Activated CD4-positive, alpha-beta T cell treated with anti-CD3 and anti-CD28 coated beads for 36 hours (primary cell): ENCODE results near the gene SNAPIN. TPM values are rescaled to one million over a fixed set of nuclear protein-coding genes. Genes with fewer than 3 reads are reported as not detected.

Source experiments
- microRNA-seq: library from miRNA; unstranded; fragments of <30 nt; microRNA quantifications from one replicate; pipeline ENCODE4 v1.2.0, GENCODE V29; 2021; ENCODE audit warnings: borderline replicate concordance
- total RNA-seq, 2 experiments: library from RNA; stranded (reverse); gene quantifications; one replicate each; pipeline ENCODE4 v1.2.3, GENCODE V29; 2021

The SNAPIN gene
- total RNA-seq, 2 experiments from 2014 or later = 34.2 to 38.4 TPM

Small RNA genes within 50 kb of the gene (microRNA-seq; reads per million reads assigned to microRNA genes)
- not detected for gene MIR8083

Other genes with a start within 250 kb of the SNAPIN start
- gene S100A7A, start 242.2 kb upstream of the SNAPIN start, total RNA-seq = not detected
- not detected for gene S100A7, start 198.1 kb upstream of the SNAPIN start, total RNA-seq
- 100 to 1,000 TPM; 219 to 349 TPM for gene S100A6, start 122.7 kb upstream of the SNAPIN start, total RNA-seq
- gene S100A5, start 117.8 kb upstream of the SNAPIN start, total RNA-seq = 1 to 10 TPM; 2.4 to 3.4 TPM
- 100 to 1,000 TPM in 1 of 2 experiments, 10 to 100 TPM in 1; 84.8 to 166 TPM for gene S100A4, start 112.9 kb upstream of the SNAPIN start, total RNA-seq
- not detected for gene S100A3, start 109.4 kb upstream of the SNAPIN start, total RNA-seq
- 1 to 10 TPM; 3.3 to 7.0 TPM for gene S100A2, start 92.9 kb upstream of the SNAPIN start, total RNA-seq
- not detected for gene S100A16, start 45.6 kb upstream of the SNAPIN start, total RNA-seq
- gene S100A14, start 42.4 kb upstream of the SNAPIN start, total RNA-seq = under 1 TPM; 0.14 to 0.34 TPM
- gene S100A13, start 31.2 kb upstream of the SNAPIN start, total RNA-seq = 1 to 10 TPM; 5.4 TPM
- not detected for gene S100A1, start 30.3 kb upstream of the SNAPIN start, total RNA-seq
- 10 to 100 TPM; 85.1 to 91.4 TPM for gene CHTOP, start 24.6 kb upstream of the SNAPIN start, total RNA-seq
- 100 to 1,000 TPM; 325 to 435 TPM for gene ILF2, start 12.3 kb downstream of the SNAPIN start, total RNA-seq
- under 1 TPM; 0.04 to 0.11 TPM for gene NPR1, start 20.0 kb downstream of the SNAPIN start, total RNA-seq
- gene INTS3, start 69.3 kb downstream of the SNAPIN start, total RNA-seq = 10 to 100 TPM; 52.0 to 58.0 TPM
- gene SLC27A3, start 116.7 kb downstream of the SNAPIN start, total RNA-seq = 1 to 10 TPM; 5.9 to 9.3 TPM